IMR-90 (cell line): Measurements from ENCODE around the gene TESK2. TPM values are rescaled to one million over a fixed set of nuclear protein-coding genes. Genes with fewer than 3 reads are reported as not detected.

Experiments
- ATAC-seq: fragments of 200-7000 bp; cut with Tn5 transposase; 2 replicates; pipeline ENCODE4 v1.9.1; 2020; ENCODE audit warnings: low read depth, mild to moderate bottlenecking, moderate library complexity
- BruUV-seq: library from RNA; stranded (reverse); fragments of 400-500 nt; replicated peaks from 2 replicates; lab custom pipeline; 2021; lab: Mats Ljungman, UMichigan
- CTCF ChIA-PET: fragments of 300-600 bp; formaldehyde crosslinking; extraction: SDS; loops from one replicate; lab custom pipeline; 2021; ENCODE audit warnings: antibody characterized with exemption; lab: Yijun Ruan, JAX
- POLR2A ChIA-PET: fragments of 300-600 bp; sonication (Branson Sonifier 250); formaldehyde crosslinking; loops from one replicate; lab custom pipeline; 2022; ENCODE audit warnings: antibody characterized with exemption; ENCODE audit not compliant: unreplicated experiment; lab: Charles Lee
- DNase-seq: peaks from one replicate; pipeline ENCODE4 v3.0.0; 2013
- H2AFZ ChIP-seq: replicated peaks from 2 replicates; pipeline ENCODE3; 2013; ENCODE audit warnings: low read length, mild to moderate bottlenecking; ENCODE audit not compliant: poor library complexity
- H2AK5ac ChIP-seq: 2 replicates; pipeline ENCODE4 v1.6.1; 2013; ENCODE audit warnings: low read depth, low read length, inconsistent platforms
- H2AK9ac ChIP-seq: replicated peaks from 2 replicates; pipeline ENCODE3; 2013; ENCODE audit warnings: mild to moderate bottlenecking, low read depth, low read length, moderate library complexity; ENCODE audit not compliant: poor library complexity
- H2BK120ac ChIP-seq: 2 replicates; pipeline ENCODE4 v1.6.1; 2013; ENCODE audit warnings: low read depth, low read length, inconsistent platforms
- H2BK15ac ChIP-seq: 3 replicates; pipeline ENCODE4 v1.6.1; 2013; ENCODE audit warnings: low read depth, low read length, inconsistent platforms
- H2BK20ac ChIP-seq: 2 replicates; pipeline ENCODE4 v1.6.1; 2013; ENCODE audit warnings: low read depth, mild to moderate bottlenecking, inconsistent platforms, low read length, moderate library complexity
- H2BK5ac ChIP-seq: 2 replicates; pipeline ENCODE4 v1.6.1; 2013; ENCODE audit warnings: mild to moderate bottlenecking, low read depth, low read length, inconsistent platforms; ENCODE audit not compliant: poor library complexity, severe bottlenecking
- H3K14ac ChIP-seq: replicated peaks from 2 replicates; pipeline ENCODE4 v1.6.1; 2013; ENCODE audit warnings: low read depth, low read length, inconsistent platforms
- H3K18ac ChIP-seq: 2 replicates; pipeline ENCODE4 v1.6.1; 2013; ENCODE audit warnings: low read depth, low read length, control low read depth
- H3K23ac ChIP-seq: 2 replicates; pipeline ENCODE4 v1.6.1; 2013; ENCODE audit warnings: low read depth, low read length, inconsistent platforms
- H3K27ac ChIP-seq: 2 replicates; pipeline ENCODE4 v1.5.1; 2013; ENCODE audit warnings: mild to moderate bottlenecking, control low read depth, low read length; ENCODE audit not compliant: insufficient read depth
- H3K27me3 ChIP-seq: 2 replicates; pipeline ENCODE4 v1.6.1; 2013; ENCODE audit warnings: low read length; ENCODE audit not compliant: control insufficient read depth, insufficient read depth
- H3K36me3 ChIP-seq: 2 replicates; pipeline ENCODE4 v1.6.1; 2013; ENCODE audit warnings: low read length, mixed read lengths; ENCODE audit not compliant: control insufficient read depth, insufficient read depth
- H3K4ac ChIP-seq: 2 replicates; pipeline ENCODE4 v1.6.1; 2013; ENCODE audit warnings: low read depth, low read length, inconsistent platforms
- H3K4me1 ChIP-seq: 2 replicates; pipeline ENCODE4 v1.6.1; 2013; ENCODE audit warnings: low read length, mixed read lengths; ENCODE audit not compliant: control insufficient read depth, insufficient read depth
- H3K4me2 ChIP-seq: 2 replicates; pipeline ENCODE4 v1.6.1; 2013; ENCODE audit warnings: low read depth, mild to moderate bottlenecking, control low read depth, low read length, moderate library complexity
- H3K4me3 ChIP-seq: 2 replicates; pipeline ENCODE4 v1.5.1; 2013; ENCODE audit warnings: low read depth, mild to moderate bottlenecking, control low read depth, low read length, moderate library complexity; ENCODE audit not compliant: insufficient read depth
- H3K56ac ChIP-seq: 2 replicates; pipeline ENCODE4 v1.6.1; 2013; ENCODE audit warnings: low read length, inconsistent platforms; ENCODE audit not compliant: insufficient read depth; ENCODE audit errors: extremely low read depth
- H3K79me1 ChIP-seq, 2 experiments: 2 replicates each; pipeline ENCODE4 v1.6.1; 2013; ENCODE audit warnings: low read length in 2 of 2, inconsistent platforms in 1 of 2, low read depth in 1 of 2
- H3K9ac ChIP-seq: 2 replicates; pipeline ENCODE4 v1.6.1; 2013; ENCODE audit warnings: low read depth, low read length, control low read depth
- H3K9me1 ChIP-seq: 2 replicates; pipeline ENCODE4 v1.6.1; 2013; ENCODE audit warnings: low read length, inconsistent platforms; ENCODE audit not compliant: insufficient read depth
- H3K9me3 ChIP-seq: 2 replicates; pipeline ENCODE4 v1.6.1; 2013; ENCODE audit warnings: low read length; ENCODE audit not compliant: control insufficient read depth, insufficient read depth
- H4K20me1 ChIP-seq: 2 replicates; pipeline ENCODE4 v1.6.1; 2013; ENCODE audit warnings: low read length, inconsistent platforms; ENCODE audit not compliant: insufficient read depth
- H4K5ac ChIP-seq: 2 replicates; pipeline ENCODE4 v1.6.1; 2013; ENCODE audit warnings: mild to moderate bottlenecking, low read depth, low read length, control low read depth
- H4K8ac ChIP-seq, 2 experiments: 2 replicates each; pipeline ENCODE4 v1.6.1; 2013; ENCODE audit warnings: low read depth in 2 of 2, low read length in 2 of 2, control low read depth in 1 of 2, inconsistent platforms in 1 of 2
- H4K91ac ChIP-seq: 2 replicates; pipeline ENCODE4 v1.6.1; 2013; ENCODE audit warnings: low read depth, low read length, inconsistent platforms; ENCODE audit not compliant: insufficient read depth
- BHLHE40 ChIP-seq: fragments of 150-350 bp; IDR thresholded peaks from 2 replicates; pipeline ENCODE4 v1.6.1; 2016; ENCODE audit warnings: mild to moderate bottlenecking, low read depth, low read length
- CEBPB ChIP-seq: IDR thresholded peaks from 2 replicates; pipeline ENCODE4 v1.6.1; 2012; ENCODE audit warnings: low read depth, low read length, improper control_type of control experiment
- CHD1 ChIP-seq: IDR thresholded peaks from 2 replicates; pipeline ENCODE4 v1.6.1; 2012; ENCODE audit warnings: low read depth, low read length, improper control_type of control experiment
- MAFK ChIP-seq: IDR thresholded peaks from 2 replicates; pipeline ENCODE4 v1.6.1; 2012; ENCODE audit warnings: low read depth, low read length, improper control_type of control experiment
- MAZ ChIP-seq: IDR thresholded peaks from 2 replicates; pipeline ENCODE4 v1.6.1; 2012; ENCODE audit warnings: low read depth, mild to moderate bottlenecking, low read length, improper control_type of control experiment, moderate library complexity, borderline replicate concordance
- MXI1 ChIP-seq: IDR thresholded peaks from 2 replicates; pipeline ENCODE4 v1.6.1; 2012; ENCODE audit warnings: low read depth, mild to moderate bottlenecking, low read length, moderate library complexity, borderline replicate concordance
- NFE2L2 ChIP-seq: fragments of 150-350 bp; IDR thresholded peaks from 2 replicates; pipeline ENCODE4 v1.6.1; 2016; ENCODE audit warnings: low read depth, mild to moderate bottlenecking, low read length
- POLR2A ChIP-seq: IDR thresholded peaks from 2 replicates; pipeline ENCODE4 v1.6.1; 2012; ENCODE audit warnings: mild to moderate bottlenecking, low read depth, low read length
- RCOR1 ChIP-seq: IDR thresholded peaks from 2 replicates; pipeline ENCODE4 v1.6.1; 2012; ENCODE audit warnings: mild to moderate bottlenecking, low read length, improper control_type of control experiment; ENCODE audit not compliant: insufficient replicate concordance
- RFX5 ChIP-seq: IDR thresholded peaks from 2 replicates; pipeline ENCODE4 v1.8.0; 2012; ENCODE audit warnings: low read depth, mild to moderate bottlenecking, low read length, moderate library complexity
- SMC3 ChIP-seq: fragments of 150-350 bp; IDR thresholded peaks from 2 replicates; pipeline ENCODE4 v1.6.1; 2016; ENCODE audit warnings: low read depth, mild to moderate bottlenecking, antibody characterized with exemption, low read length, moderate library complexity
- WGBS, 2 experiments: methylation state at CpG; one replicate each; pipeline versions ENCODE4 v1.1.5 to v1.1.7; 2013; ENCODE audit warnings: missing lambda C conversion rate in 2 of 2; ENCODE audit not compliant: insufficient read length in 1 of 2; ENCODE audit errors: extremely low coverage in 2 of 2; 5-methylcytosine and 5-hydroxymethylcytosine counted together
- dilution Hi-C: fragments of 300-500 bp; cut with HindIII; formaldehyde crosslinking; loops from one replicate; pipeline ENCODE4 v1.14.3; 2018; ENCODE audit warnings: low sequenced_read_pairs; ENCODE audit not compliant: unreplicated experiment
- in situ Hi-C: fragments of 300-500 bp; cut with MboI; formaldehyde crosslinking; loops from 3 replicates; pipeline ENCODE4 v1.14.3; 2019; ENCODE audit warnings: low sequenced_read_pairs, inconsistent platforms, mixed read lengths
- intact Hi-C: fragments of 100-400 bp; cut with micrococcal nuclease; formaldehyde crosslinking; loops from 2 replicates; pipeline ENCODE4 v1.10.0; 2022
- polyA plus RNA-seq, 3 experiments: library from polyadenylated mRNA; depleted of rRNA; stranded (reverse); fragments of >200 nt; gene quantifications; 2 replicates each; pipeline ENCODE4 v1.2.3, GENCODE V29; 2012; ENCODE audit warnings: low replicate concordance in 1 of 3
- total RNA-seq: library from RNA; depleted of rRNA; stranded (reverse); fragments of >200 nt; gene quantifications from 2 replicates; pipeline ENCODE4 v1.2.3, GENCODE V29; 2012
- TF ChIP-seq, protein P1 (sequence below): fragments of 150-350 bp; IDR thresholded peaks from 2 replicates; pipeline ENCODE4 v1.6.1; 2017; ENCODE audit warnings: mild to moderate bottlenecking, antibody characterized with exemption, low read length, low read depth
- TF ChIP-seq, protein P2 (sequence below): conservative IDR thresholded peaks from 2 replicates; pipeline ENCODE4 v1.5.1; 2012; ENCODE audit warnings: mild to moderate bottlenecking, low read depth, low read length, improper control_type of control experiment
- TF ChIP-seq, protein P3 (sequence below): fragments of 150-350 bp; IDR thresholded peaks from 2 replicates; pipeline ENCODE4 v1.6.1; 2016; ENCODE audit warnings: low read depth, mild to moderate bottlenecking, low read length, moderate library complexity, borderline replicate concordance

Gene TESK2
- total and polyA plus RNA-seq, 2 of the 4 experiments (the other 2 are of a cell fraction) = 0.90 to 1.3 TPM

DNA sequence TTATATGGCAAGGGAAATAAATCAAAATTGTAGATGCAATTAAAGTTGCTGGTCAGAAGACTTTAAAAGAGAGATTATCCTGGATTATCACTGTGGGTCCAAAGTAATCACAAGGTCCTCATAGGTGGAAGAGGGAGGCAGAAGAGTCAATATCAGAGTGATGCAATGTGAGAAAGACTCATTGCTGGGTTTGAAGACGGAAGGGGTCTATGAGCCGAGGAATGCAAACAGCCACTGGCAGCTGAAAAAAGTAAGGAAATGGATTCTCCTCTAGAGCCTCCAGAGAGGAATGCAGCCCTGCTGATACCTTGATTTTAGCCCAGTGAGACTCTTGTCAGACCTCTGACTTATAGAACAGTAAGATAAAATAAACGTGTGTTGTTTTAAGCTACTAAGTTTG lies 90.9 kb downstream of the TESK2 start:
- no TSS peak for BruUV-seq

More for the DNA sequence above, 90.9 kb downstream of the TESK2 start:
- no peak overlapping the region for H3K14ac ChIP-seq
- no peak overlapping the region for H2AK5ac ChIP-seq
- no peak overlapping the region for H3K18ac ChIP-seq
- no CpG with 5 or more reads among the region's 3 CpGs for WGBS, 2 experiments
- no peak overlapping the region for H2BK5ac ChIP-seq
- H4K91ac ChIP-seq = no peak overlapping the region
- H3K4ac ChIP-seq = no peak overlapping the region
- no peak for TF ChIP-seq BHLHE40
- TF ChIP-seq NFE2L2 = no peak
- no peak for TF ChIP-seq SMC3
- no peak for TF ChIP-seq CHD1
- no peak for TF ChIP-seq POLR2A
- no peak for TF ChIP-seq RFX5
- no peak for TF ChIP-seq MAFK
- no peak for TF ChIP-seq CEBPB
- TF ChIP-seq MAZ = no peak
- TF ChIP-seq, protein P1, sequence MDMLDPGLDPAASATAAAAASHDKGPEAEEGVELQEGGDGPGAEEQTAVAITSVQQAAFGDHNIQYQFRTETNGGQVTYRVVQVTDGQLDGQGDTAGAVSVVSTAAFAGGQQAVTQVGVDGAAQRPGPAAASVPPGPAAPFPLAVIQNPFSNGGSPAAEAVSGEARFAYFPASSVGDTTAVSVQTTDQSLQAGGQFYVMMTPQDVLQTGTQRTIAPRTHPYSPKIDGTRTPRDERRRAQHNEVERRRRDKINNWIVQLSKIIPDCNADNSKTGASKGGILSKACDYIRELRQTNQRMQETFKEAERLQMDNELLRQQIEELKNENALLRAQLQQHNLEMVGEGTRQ = no peak
- no peak for TF ChIP-seq MXI1
- TF ChIP-seq, protein P2, sequence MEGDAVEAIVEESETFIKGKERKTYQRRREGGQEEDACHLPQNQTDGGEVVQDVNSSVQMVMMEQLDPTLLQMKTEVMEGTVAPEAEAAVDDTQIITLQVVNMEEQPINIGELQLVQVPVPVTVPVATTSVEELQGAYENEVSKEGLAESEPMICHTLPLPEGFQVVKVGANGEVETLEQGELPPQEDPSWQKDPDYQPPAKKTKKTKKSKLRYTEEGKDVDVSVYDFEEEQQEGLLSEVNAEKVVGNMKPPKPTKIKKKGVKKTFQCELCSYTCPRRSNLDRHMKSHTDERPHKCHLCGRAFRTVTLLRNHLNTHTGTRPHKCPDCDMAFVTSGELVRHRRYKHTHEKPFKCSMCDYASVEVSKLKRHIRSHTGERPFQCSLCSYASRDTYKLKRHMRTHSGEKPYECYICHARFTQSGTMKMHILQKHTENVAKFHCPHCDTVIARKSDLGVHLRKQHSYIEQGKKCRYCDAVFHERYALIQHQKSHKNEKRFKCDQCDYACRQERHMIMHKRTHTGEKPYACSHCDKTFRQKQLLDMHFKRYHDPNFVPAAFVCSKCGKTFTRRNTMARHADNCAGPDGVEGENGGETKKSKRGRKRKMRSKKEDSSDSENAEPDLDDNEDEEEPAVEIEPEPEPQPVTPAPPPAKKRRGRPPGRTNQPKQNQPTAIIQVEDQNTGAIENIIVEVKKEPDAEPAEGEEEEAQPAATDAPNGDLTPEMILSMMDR = no peak
- TF ChIP-seq RCOR1 = no peak
- TF ChIP-seq, protein P3, sequence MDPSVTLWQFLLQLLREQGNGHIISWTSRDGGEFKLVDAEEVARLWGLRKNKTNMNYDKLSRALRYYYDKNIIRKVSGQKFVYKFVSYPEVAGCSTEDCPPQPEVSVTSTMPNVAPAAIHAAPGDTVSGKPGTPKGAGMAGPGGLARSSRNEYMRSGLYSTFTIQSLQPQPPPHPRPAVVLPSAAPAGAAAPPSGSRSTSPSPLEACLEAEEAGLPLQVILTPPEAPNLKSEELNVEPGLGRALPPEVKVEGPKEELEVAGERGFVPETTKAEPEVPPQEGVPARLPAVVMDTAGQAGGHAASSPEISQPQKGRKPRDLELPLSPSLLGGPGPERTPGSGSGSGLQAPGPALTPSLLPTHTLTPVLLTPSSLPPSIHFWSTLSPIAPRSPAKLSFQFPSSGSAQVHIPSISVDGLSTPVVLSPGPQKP = no peak
- in situ Hi-C loops (no loop called here), intact Hi-C loops (no loop called here), dilution Hi-C loops (no loop called here)
- H3K4me1 ChIP-seq = no peaks in the 10 kb centered on the region
- no peak overlapping the region for H3K9ac ChIP-seq
- H2AFZ ChIP-seq = no peak overlapping the region
- no peaks in the 10 kb centered on the region for H3K36me3 ChIP-seq
- no peak overlapping the region for H2BK20ac ChIP-seq
- H2AK9ac ChIP-seq = no peak overlapping the region
- no peak for ATAC-seq
- DNase-seq = no peak
- no peaks in the 10 kb centered on the region for H3K9me3 ChIP-seq
- H2BK15ac ChIP-seq = no peak overlapping the region
- H3K27ac ChIP-seq = no peak overlapping the region
- H3K23ac ChIP-seq = no peak overlapping the region
- no peaks in the 10 kb centered on the region for H3K27me3 ChIP-seq
- H4K8ac ChIP-seq = no peak overlapping the region
- no peaks in the 10 kb centered on the region for H3K79me1 ChIP-seq
- H3K4me3 ChIP-seq = no peak overlapping the region
- H4K20me1 ChIP-seq = no peaks in the 10 kb centered on the region
- ChIA-PET POLR2A (no interaction called here), CTCF (no interaction called here)
- no peaks in the 10 kb centered on the region for H3K9me1 ChIP-seq
- no peak overlapping the region for H3K4me2 ChIP-seq
- no peak overlapping the region for H3K56ac ChIP-seq
- H2BK120ac ChIP-seq = no peak overlapping the region
- H4K5ac ChIP-seq = no peak overlapping the region
